H7 (cell line): Measurements from ENCODE around the gene NR2C1. TPM values are rescaled to one million over a fixed set of nuclear protein-coding genes. Genes with fewer than 3 reads are reported as not detected.
"Not testable (repeated sequence)": the region's sequence is repeated elsewhere in the genome, so short reads cannot be mapped to it uniquely, and the experiment has no call there.

Source experiments
- DNase-seq: peaks from one replicate; pipeline ENCODE4 v3.0.0; 2012
- H3K27me3 ChIP-seq: 2 replicates; pipeline ENCODE4 v1.6.0; 2011; ENCODE audit warnings: mild to moderate bottlenecking, low read length; ENCODE audit not compliant: control insufficient read depth, insufficient read depth
- H3K36me3 ChIP-seq: replicated peaks from 2 replicates; pipeline ENCODE4 v1.5.1; 2011; ENCODE audit warnings: low read length; ENCODE audit not compliant: control insufficient read depth, insufficient read depth
- H3K4me3 ChIP-seq: 2 replicates; pipeline ENCODE4 v1.5.1; 2011; ENCODE audit warnings: low read depth, mild to moderate bottlenecking, control low read depth, low read length, moderate library complexity; ENCODE audit not compliant: insufficient read depth
- total RNA-seq: library from RNA; depleted of rRNA; stranded (reverse); fragments of >200 nt; shearing (Covaris generic); gene quantifications from 2 replicates; pipeline ENCODE4 v1.2.3, GENCODE V29; 2014; rRNA removed

NR2C1 gene
- total RNA-seq: 39.8 and 57.5 TPM in 2 replicates

DNA sequence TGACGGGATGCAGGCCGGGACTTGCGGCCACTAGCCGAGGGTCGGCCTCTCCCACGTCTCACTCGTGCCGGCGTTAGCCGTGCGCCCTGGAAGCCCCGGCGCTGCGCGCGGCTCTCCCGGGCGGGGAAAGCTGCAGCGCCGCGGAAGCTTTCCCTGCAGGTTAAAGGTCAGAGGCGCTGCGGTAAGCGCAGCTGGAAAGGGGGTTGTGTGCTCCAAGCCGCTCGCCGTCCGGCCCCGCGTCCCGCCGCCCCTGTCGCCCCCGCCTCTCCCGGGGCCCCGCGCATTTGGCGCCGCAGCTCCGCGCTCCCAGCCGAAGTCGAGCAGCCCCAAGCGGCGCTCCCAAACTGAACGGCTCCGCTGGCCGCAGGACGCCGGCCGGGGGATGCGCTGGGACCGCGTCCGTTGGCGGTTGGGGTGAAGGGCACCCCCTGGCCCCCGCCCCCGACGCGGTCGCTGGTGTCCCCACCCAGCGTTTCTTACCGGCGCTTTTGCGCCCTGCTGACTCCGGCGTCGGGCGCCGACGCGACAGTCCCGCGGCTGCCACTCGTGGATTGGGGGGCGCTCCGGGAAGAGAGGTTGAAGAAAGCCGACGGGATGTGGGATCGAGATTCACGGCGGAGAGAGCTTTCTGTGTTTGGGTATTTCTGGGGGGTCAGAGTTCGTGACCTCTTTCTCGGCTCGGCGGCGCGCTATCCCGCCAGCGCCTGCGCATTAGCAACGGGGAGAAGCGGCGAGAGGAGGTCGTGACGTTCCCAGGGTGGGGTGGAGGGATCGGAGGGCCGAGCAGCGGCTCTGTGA is at the start of gene NR2C1:
Gene NR2C1, minus strand, starts transcription at position 719 of the 798 bp plus-strand sequence. CDS start 6,234 bp downstream, outside the sequence.
- Histone ChIP-seq H3K36me3 (peaks cover 1% of the 10 kb centered on the region; the same call in 1 of the 2 replicates), H3K27me3 (no peaks in the 10 kb centered on the region), H3K4me3 (peak within 1 kb of the TSS; percentile 96)
- peak; percentile 97 for DNase-seq

- Histone ChIP-seq H3K4me3 (no peak overlapping the region), H3K27me3 (no peaks in the 10 kb centered on the region), H3K36me3 (no peaks in the 10 kb centered on the region)
- no peak for DNase-seq
Measured at GRCh38 chr12:95118788-95119179, 45.4 kb upstream of the NR2C1 start.

- no peak overlapping the region for H3K4me3 ChIP-seq
- no peaks in the 10 kb centered on the region for H3K36me3 ChIP-seq
- no peak for DNase-seq
- H3K27me3 ChIP-seq: no peaks in the 10 kb centered on the region
Measured at GRCh38 chr12:95118138-95118787, 44.8 kb upstream of the NR2C1 start.

- H3K4me3 ChIP-seq: no peak overlapping the region
- peaks cover 3% of the 10 kb centered on the region for H3K36me3 ChIP-seq
- H3K27me3 ChIP-seq: no peaks in the 10 kb centered on the region
- peak; percentile 19 for DNase-seq
Measured at GRCh38 chr12:95117178-95117599, 43.8 kb upstream of the NR2C1 start.

- H3K4me3 ChIP-seq: no peak overlapping the region
- DNase-seq: no peak
- H3K27me3 ChIP-seq: no peaks in the 10 kb centered on the region
- peaks cover 3% of the 10 kb centered on the region for H3K36me3 ChIP-seq
Measured at GRCh38 chr12:95116773-95117172, 43.4 kb upstream of the NR2C1 start.

GRCh38 chr12:95116341-95116740 is 42.9 kb upstream of the NR2C1 start:
- DNase-seq: no peak
- peaks cover 3% of the 10 kb centered on the region for H3K36me3 ChIP-seq
- no peak overlapping the region for H3K4me3 ChIP-seq
- no peaks in the 10 kb centered on the region for H3K27me3 ChIP-seq

DNA sequence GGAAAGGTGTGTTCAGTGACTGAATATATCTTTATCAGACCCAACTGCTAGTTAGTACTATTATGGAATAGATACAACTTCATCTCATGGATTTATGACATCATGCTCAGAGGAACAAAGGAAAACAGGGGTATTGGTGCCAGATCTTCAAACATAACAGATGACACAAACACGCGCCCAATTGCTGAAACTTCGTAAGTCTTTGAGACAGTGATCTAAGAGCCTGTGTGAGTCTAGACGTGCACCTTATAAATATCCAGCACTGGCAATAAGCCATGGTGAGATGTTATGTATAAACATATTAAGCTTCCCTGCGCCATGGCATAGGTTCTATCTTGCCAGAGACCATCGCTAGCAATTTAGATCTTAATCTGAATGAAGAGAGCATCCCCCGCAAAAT is 42.2 kb upstream of the NR2C1 start:
- Histone ChIP-seq H3K27me3 (no peaks in the 10 kb centered on the region), H3K36me3 (peaks cover 3% of the 10 kb centered on the region)
- no peak for DNase-seq

GRCh38 chr12:95114766-95115405 is 41.5 kb upstream of the NR2C1 start:
- no peak for DNase-seq

More for the DNA sequence above, 42.2 kb upstream of the NR2C1 start:
- no peak overlapping the region for H3K4me3 ChIP-seq

DNA sequence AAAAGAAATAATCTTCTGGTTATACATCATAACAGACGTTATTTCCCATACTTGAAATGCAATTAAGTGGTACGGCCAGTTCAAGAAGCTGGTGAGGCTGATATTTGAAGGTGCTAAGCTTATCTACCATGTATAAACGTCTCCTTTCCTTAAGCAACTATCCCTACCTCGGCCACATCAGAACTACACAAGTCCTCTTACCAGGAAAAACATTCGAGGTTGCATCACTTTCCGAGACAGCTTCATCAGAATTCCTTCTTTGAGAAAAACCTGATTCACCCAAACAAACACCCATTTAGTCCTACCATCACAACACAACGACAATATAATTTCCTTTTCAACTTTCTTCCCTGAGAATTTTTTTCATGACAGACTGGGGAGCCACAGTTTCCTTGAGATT is 33.9 kb upstream of the NR2C1 start:
- peaks cover 9% of the 10 kb centered on the region for H3K36me3 ChIP-seq
- H3K4me3 ChIP-seq: no peak overlapping the region
- no peak for DNase-seq
- no peaks in the 10 kb centered on the region for H3K27me3 ChIP-seq

More at GRCh38 chr12:95114766-95115405, 41.5 kb upstream of the NR2C1 start:
- no peaks in the 10 kb centered on the region for H3K27me3 ChIP-seq
- peaks cover 3% of the 10 kb centered on the region for H3K36me3 ChIP-seq
- no peak overlapping the region for H3K4me3 ChIP-seq

DNA sequence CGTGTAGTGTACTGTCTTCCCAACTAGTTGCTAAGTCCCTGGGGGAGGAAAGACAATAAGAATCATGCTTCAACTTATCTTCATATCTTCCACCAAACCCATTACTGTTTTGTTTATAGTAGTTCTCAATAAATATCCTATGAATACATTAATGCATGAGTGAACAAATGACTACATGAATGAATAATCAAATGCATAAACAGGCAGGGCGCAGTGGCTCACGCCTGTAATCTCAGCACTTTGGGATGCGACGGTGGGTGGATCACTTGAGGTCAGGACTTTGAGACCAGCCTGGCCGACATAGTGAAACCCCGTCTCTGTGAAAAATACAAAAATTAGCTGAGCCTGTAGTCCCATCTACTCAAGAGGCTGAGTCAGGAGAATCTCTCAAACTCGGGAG is 32.1 kb upstream of the NR2C1 start:
- peaks cover 10% of the 10 kb centered on the region for H3K36me3 ChIP-seq
- no peaks in the 10 kb centered on the region for H3K27me3 ChIP-seq
- H3K4me3 ChIP-seq: no peak overlapping the region
- no peak for DNase-seq

DNA sequence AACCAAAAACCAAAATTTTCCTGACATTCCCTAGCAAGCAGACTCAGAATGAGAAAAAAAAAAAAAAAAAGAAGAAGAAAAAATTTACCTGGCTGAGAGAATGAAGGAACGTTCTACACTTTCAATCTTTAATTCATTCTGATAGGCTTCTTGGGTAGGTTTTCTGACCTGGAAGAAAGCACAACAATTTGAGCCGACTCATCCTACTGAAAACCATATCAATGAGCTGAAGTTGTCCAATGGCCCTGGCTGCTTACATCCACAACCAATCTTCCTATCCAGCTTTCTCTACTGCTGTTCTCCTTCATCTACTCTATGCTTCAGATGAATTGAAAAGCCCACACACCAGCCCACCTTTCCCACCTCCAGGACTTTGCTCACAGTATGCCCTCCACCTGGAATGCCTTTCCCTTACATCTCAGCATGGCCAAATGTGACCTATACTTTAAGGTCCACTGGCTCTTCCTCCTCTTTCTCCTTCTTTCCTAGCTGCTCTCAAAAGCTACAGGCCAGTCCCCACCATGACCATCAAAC is 31.6 kb upstream of the NR2C1 start:
- Histone ChIP-seq H3K36me3 (peaks cover 12% of the 10 kb centered on the region), H3K27me3 (no peaks in the 10 kb centered on the region), H3K4me3 (no peak overlapping the region)
- no peak for DNase-seq

GRCh38 chr12:95102916-95103671 is 29.7 kb upstream of the NR2C1 start:
- Histone ChIP-seq H3K27me3 (no peaks in the 10 kb centered on the region), H3K36me3 (peaks cover 13% of the 10 kb centered on the region), H3K4me3 (no peak overlapping the region)
- DNase-seq: no peak

GRCh38 chr12:95101957-95102356 is 28.5 kb upstream of the NR2C1 start:
- H3K4me3 ChIP-seq, DNase-seq, H3K27me3 ChIP-seq: not testable (repeated sequence)
- H3K36me3 ChIP-seq: peaks cover 15% of the 10 kb centered on the region
